RWPE2 (cell line): ENCODE measurements around the gene STX2.

Source experiments
- ATAC-seq: fragments of 200-7000 bp; cut with Tn5 transposase; 3 replicates; pipeline ENCODE4 v1.9.1; 2021; ENCODE audit warnings: low read depth
- DNase-seq: peaks from one replicate; pipeline ENCODE4 v3.0.0-alpha.2; 2020; ENCODE audit warnings: low spot score
- H3K27ac ChIP-seq: fragments of 450-650 bp; 2 replicates; pipeline ENCODE4 v1.5.1; 2017; ENCODE audit warnings: mild to moderate bottlenecking; ENCODE audit not compliant: poor library complexity, severe bottlenecking
- H3K27me3 ChIP-seq: fragments of 250-450 bp; sonication (Bioruptor Pico); 2 replicates; pipeline ENCODE4 v1.5.1; 2021; ENCODE audit warnings: mild to moderate bottlenecking, moderate library complexity; ENCODE audit not compliant: insufficient read depth, poor library complexity, severe bottlenecking
- H3K36me3 ChIP-seq: fragments of 250-450 bp; sonication (Bioruptor Pico); 2 replicates; pipeline ENCODE4 v1.5.1; 2020; ENCODE audit warnings: low read depth, mild to moderate bottlenecking, moderate library complexity
- H3K4me1 ChIP-seq: fragments of 250-450 bp; sonication (Bioruptor Pico); 2 replicates; pipeline ENCODE4 v1.5.1; 2021; ENCODE audit warnings: mild to moderate bottlenecking, moderate library complexity; ENCODE audit not compliant: insufficient read depth, poor library complexity, severe bottlenecking
- H3K4me3 ChIP-seq: fragments of 250-450 bp; sonication (Bioruptor Pico); 2 replicates; pipeline ENCODE4 v1.5.1; 2021; ENCODE audit warnings: mild to moderate bottlenecking, moderate library complexity; ENCODE audit not compliant: severe bottlenecking
- H3K9me3 ChIP-seq: fragments of 250-450 bp; sonication (Bioruptor Pico); 2 replicates; pipeline ENCODE4 v1.5.1; 2021; ENCODE audit warnings: mild to moderate bottlenecking, moderate library complexity; ENCODE audit not compliant: severe bottlenecking
- CTCF ChIP-seq: fragments of 450-650 bp; IDR thresholded peaks from one replicate; pipeline ENCODE4 v1.5.1; 2017; ENCODE audit warnings: mild to moderate bottlenecking, moderate library complexity; ENCODE audit not compliant: poor library complexity, severe bottlenecking

The STX2 gene

GRCh38 chr12:130796985-130797686, 41.9 kb downstream of the STX2 start:
- no peak for TF ChIP-seq CTCF
- Histone ChIP-seq H3K4me3 (no peak overlapping the region), H3K36me3 (peaks cover 61% of the 10 kb centered on the region), H3K9me3 (no peaks in the 10 kb centered on the region), H3K27me3 (no peaks in the 10 kb centered on the region), H3K27ac (no peak overlapping the region), H3K4me1 (no peaks in the 10 kb centered on the region)
- DNase-seq (no peak), ATAC-seq (no peak)

DNA sequence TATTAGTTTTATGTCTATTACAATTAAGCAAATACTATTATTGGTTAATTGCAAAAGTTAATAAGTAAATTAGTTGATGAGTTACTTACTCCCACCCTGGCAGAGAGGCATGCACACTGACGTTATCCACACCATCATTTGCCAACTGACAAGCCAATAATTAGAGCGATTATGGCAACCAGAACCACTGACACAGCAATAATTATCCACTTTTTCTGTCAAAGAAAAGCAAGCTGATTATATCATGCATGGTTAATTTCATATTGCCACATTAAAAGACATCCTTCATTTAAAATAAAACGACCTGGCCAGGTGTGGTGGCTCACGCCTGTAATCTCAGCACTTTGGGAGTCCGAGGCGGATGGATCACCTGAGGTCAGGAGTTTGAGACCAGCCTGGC, 43.1 kb downstream of the STX2 start:
- Histone ChIP-seq H3K36me3 (peaks cover 66% of the 10 kb centered on the region), H3K4me1 (no peaks in the 10 kb centered on the region), H3K4me3 (no peak overlapping the region), H3K27ac (no peak overlapping the region), H3K9me3 (no peaks in the 10 kb centered on the region), H3K27me3 (no peaks in the 10 kb centered on the region)
- no peak for TF ChIP-seq CTCF
- no peak for ATAC-seq
- no peak for DNase-seq

DNA sequence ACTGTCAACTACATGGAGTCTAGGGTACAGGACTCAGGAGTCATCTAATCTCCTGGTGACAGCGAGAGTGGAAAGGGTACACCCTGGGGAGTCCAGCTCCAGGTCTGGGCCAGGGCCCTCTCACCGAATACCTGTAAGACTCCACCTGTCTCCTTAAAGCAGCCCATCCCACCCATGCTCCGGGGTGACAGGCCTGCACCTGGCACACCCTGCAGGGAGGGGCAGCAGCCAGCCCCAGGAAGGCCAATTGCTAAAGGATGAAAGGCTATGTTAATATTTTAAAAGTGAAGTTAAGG, 45.5 kb downstream of the STX2 start:
- Histone ChIP-seq H3K27me3 (no peaks in the 10 kb centered on the region), H3K36me3 (peaks cover 51% of the 10 kb centered on the region), H3K4me1 (no peaks in the 10 kb centered on the region), H3K9me3 (no peaks in the 10 kb centered on the region), H3K27ac (no peak overlapping the region), H3K4me3 (no peak overlapping the region)
- DNase-seq (no peak), ATAC-seq (no peak)
- no peak for TF ChIP-seq CTCF

GRCh38 chr12:130792821-130793553, 46.1 kb downstream of the STX2 start:
- ATAC-seq (no peak), DNase-seq (no peak)
- no peaks in the 10 kb centered on the region for H3K4me1 ChIP-seq
- no peaks in the 10 kb centered on the region for H3K27me3 ChIP-seq
- H3K27ac ChIP-seq, result no peak overlapping the region
- H3K36me3 ChIP-seq, result peaks cover 46% of the 10 kb centered on the region
- H3K4me3 ChIP-seq, result no peak overlapping the region
- no peaks in the 10 kb centered on the region for H3K9me3 ChIP-seq
- TF ChIP-seq CTCF, result no peak

DNA sequence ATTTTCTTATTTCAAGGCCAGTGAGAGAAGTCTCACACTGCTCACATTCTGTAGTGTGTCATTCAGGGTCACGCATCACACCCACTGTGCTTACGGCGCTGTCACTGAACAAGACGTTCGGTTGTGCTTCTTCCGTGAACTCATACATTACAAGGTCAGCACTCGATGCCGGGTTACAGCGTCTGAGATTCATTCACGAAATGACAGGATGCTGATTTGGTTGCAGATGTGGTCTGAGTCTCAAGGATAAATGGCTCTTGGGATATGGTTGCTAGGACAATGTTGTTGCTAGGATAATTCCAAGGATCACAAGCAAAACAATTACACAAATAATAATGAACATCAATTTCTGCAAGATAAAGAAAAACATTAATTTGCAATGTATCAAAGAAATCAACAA, 47.4 kb downstream of the STX2 start:
- no peaks in the 10 kb centered on the region for H3K27me3 ChIP-seq
- no peaks in the 10 kb centered on the region for H3K4me1 ChIP-seq
- TF ChIP-seq CTCF, result no peak
- H3K9me3 ChIP-seq, result no peaks in the 10 kb centered on the region
- ATAC-seq (no peak), DNase-seq (no peak)
- peaks cover 35% of the 10 kb centered on the region for H3K36me3 ChIP-seq
- no peak overlapping the region for H3K4me3 ChIP-seq
- no peak overlapping the region for H3K27ac ChIP-seq
